Upper lobe of right lung (tissue), 1 donor: ENCODE measurements around the gene TAGLN3. TPM values are rescaled to one million over a fixed set of nuclear protein-coding genes. Genes with fewer than 3 reads are reported as not detected.
A peak's percentile ranks its signal among the peaks of the same experiment; 100 is the strongest.

Source experiments
- ATAC-seq: fragments of 200-7000 bp; cut with Tn5 transposase; one replicate; pipeline ENCODE4 v1.9.1; 2020; ENCODE audit warnings: mild to moderate bottlenecking, moderate library complexity
- DNase-seq: peaks from one replicate; pipeline ENCODE4 v3.0.0-alpha.2; 2020
- H3K27ac ChIP-seq: fragments of 200-600 bp; one replicate; pipeline ENCODE4 v1.8.0; 2022
- H3K27me3 ChIP-seq: fragments of 200-600 bp; one replicate; pipeline ENCODE4 v1.8.0; 2022; ENCODE audit warnings: mild to moderate bottlenecking
- H3K36me3 ChIP-seq: fragments of 200-600 bp; one replicate; pipeline ENCODE4 v1.8.0; 2022
- H3K4me1 ChIP-seq: fragments of 200-600 bp; one replicate; pipeline ENCODE4 v1.8.0; 2022
- H3K4me3 ChIP-seq: fragments of 200-600 bp; one replicate; pipeline ENCODE4 v1.8.0; 2022; ENCODE audit warnings: mild to moderate bottlenecking
- H3K9me3 ChIP-seq: fragments of 200-600 bp; one replicate; pipeline ENCODE4 v1.8.0; 2022
- CTCF ChIP-seq: fragments of 200-600 bp; IDR thresholded peaks from one replicate; pipeline ENCODE4 v1.8.0; 2022; ENCODE audit warnings: antibody characterized with exemption
- intact Hi-C: fragments of 100-400 bp; cut with DNase I; formaldehyde crosslinking; loops from one replicate; pipeline ENCODE4 v1.11.0; 2022
- total RNA-seq: library from RNA; stranded (reverse); fragmentation: NEBNext Ultra II Directional; extraction: Animal tissue kit (Norgen Biotek cat#: 25700); gene quantifications from one replicate; pipeline ENCODE4 v1.2.1, GENCODE V29; 2021
- donor health status: DM: no; HTN: yes; CAD: no; lungs with severe emphysema.

TAGLN3 gene
- total RNA-seq, 1 donor from 2014 or later = not detected

- intact Hi-C loops = no loop called here
- ATAC-seq (peak; percentile 98), DNase-seq (peak; percentile 99)
- peaks cover 25% of the 10 kb centered on the region for H3K4me1 ChIP-seq
- TF ChIP-seq CTCF = no peak
- H3K4me3 ChIP-seq = peak within 1 kb of the TSS; percentile 90
- no peaks in the 10 kb centered on the region for H3K27me3 ChIP-seq
- no peaks in the 10 kb centered on the region for H3K36me3 ChIP-seq
- no peaks in the 10 kb centered on the region for H3K9me3 ChIP-seq
- H3K27ac ChIP-seq = peak within 1 kb of the TSS; percentile 91
Observed at GRCh38 chr3:111978583-111979433, 19.9 kb upstream of the TAGLN3 start, which contains the start of gene ABHD10. TSS of gene ABHD10 (plus strand) at chr3:111979026. CDS start at chr3:111979062, 36 bp downstream.

GRCh38 chr3:111979434-111980038, 19.2 kb upstream of the TAGLN3 start:
- no peaks in the 10 kb centered on the region for H3K36me3 ChIP-seq
- peaks cover 25% of the 10 kb centered on the region for H3K4me1 ChIP-seq
- TF ChIP-seq CTCF = no peak
- no peaks in the 10 kb centered on the region for H3K9me3 ChIP-seq
- intact Hi-C loops = no loop called here
- ATAC-seq = peak; percentile 51
- no peak for DNase-seq
- peak overlapping the region; percentile 90 for H3K4me3 ChIP-seq
- peak overlapping the region; percentile 91 for H3K27ac ChIP-seq
- H3K27me3 ChIP-seq = no peaks in the 10 kb centered on the region

GRCh38 chr3:111980716-111981456, 17.8 kb upstream of the TAGLN3 start:
- Histone ChIP-seq H3K27me3 (no peaks in the 10 kb centered on the region), H3K4me1 (peaks cover 25% of the 10 kb centered on the region), H3K27ac (no peak overlapping the region), H3K36me3 (no peaks in the 10 kb centered on the region), H3K4me3 (peak overlapping the region; percentile 90), H3K9me3 (no peaks in the 10 kb centered on the region)
- TF ChIP-seq CTCF = no peak
- intact Hi-C loops = no loop called here
- ATAC-seq (no peak), DNase-seq (no peak)

GRCh38 chr3:111981457-111981763, 17.3 kb upstream of the TAGLN3 start:
- Histone ChIP-seq H3K4me3 (no peak overlapping the region), H3K36me3 (peaks cover under 1% of the 10 kb centered on the region), H3K27me3 (no peaks in the 10 kb centered on the region), H3K27ac (no peak overlapping the region), H3K9me3 (no peaks in the 10 kb centered on the region), H3K4me1 (peaks cover 25% of the 10 kb centered on the region)
- ATAC-seq = no peak
- TF ChIP-seq CTCF = no peak
- intact Hi-C loops = no loop called here
- DNase-seq = no peak

- intact Hi-C loops = no loop called here
- H3K4me3 ChIP-seq = no peak overlapping the region
- DNase-seq (no peak), ATAC-seq (no peak)
- TF ChIP-seq CTCF = no peak
- H3K36me3 ChIP-seq = peaks cover 25% of the 10 kb centered on the region
- peaks cover 22% of the 10 kb centered on the region for H3K4me1 ChIP-seq
- H3K27me3 ChIP-seq = no peaks in the 10 kb centered on the region
- no peaks in the 10 kb centered on the region for H3K9me3 ChIP-seq
- H3K27ac ChIP-seq = no peak overlapping the region
Observed at GRCh38 chr3:111984636-111985298, 14.0 kb upstream of the TAGLN3 start.
